ENCODE measurements around the gene PPP6R2. TPM values are rescaled to one million over a fixed set of nuclear protein-coding genes. Genes with fewer than 3 reads are reported as not detected.

PPP6R2 gene
- polyA plus RNA-seq, 12 donors, result 23.5 to 43.1 (median 30.7) TPM; not detected in 1

DNA sequence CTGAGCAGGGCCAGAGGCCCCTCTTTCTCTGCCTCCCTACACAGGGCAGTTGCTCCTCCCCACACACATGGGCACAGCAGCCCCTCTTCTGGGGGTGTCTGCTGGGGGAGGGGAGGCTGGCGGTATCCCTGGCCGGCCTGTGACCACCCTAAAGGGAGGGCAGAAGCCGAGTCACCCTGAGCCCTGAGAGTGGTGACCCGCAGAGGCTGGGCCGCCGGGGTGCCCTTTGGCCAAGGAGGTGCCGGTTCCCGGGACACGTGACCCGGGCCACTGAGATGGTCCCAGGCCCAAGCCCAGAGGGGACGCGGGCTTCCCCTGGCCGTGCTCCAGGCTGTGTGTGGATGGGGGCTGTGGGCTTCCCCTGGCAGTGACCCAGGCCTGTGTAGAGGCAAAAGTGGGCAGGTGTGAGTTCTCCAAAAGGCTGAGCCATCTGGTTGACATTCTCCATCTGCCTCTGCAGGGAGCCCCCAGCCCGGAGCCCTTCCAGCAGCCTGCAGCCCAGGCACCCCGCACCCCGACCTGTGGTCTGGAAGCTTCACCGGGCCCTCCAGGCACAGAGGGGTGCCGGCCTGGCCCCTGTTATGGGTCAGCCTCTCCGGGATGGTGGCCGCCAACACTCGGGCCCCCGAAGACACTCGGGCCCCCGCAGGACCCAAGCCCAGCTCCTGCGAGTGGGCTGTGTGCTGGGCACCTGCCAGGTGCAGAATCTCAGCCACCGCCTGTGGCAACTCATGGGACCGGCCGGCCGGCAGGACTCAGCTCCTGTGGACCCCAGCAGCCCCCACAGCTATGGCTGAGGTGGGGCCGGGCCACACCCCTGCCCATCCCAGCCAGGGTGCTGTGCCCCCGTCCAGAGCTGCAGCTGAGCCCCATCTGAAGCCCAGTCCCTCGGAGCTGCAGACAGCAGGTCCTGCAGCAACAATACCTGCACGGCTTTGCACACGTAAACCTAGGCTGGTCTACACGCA is 139.3 kb downstream of the PPP6R2 start:
- no peak for DNase-seq

DNA sequence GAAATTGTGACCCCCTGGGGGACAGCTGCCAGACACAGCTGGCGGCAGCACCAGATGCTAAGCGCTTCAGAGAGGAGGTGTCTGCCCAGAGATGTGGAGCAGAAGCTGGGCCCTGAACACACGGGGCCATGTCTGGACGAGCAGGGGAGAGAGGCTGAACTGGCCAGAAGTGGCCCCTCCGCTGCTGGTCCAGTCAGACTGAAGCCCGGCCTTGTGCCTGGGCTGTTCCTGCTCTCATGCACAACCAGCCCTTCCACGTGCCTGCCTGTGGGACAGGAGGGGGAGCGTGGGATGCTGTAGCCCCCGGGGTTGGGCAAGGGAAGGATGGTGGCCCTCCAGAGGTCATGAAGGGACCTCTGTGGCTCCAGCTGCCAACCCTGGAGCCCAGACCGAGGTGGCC is 140.0 kb downstream of the PPP6R2 start:
- DNase-seq, result no peak

GRCh38 chr22:50483556-50483955 is 140.4 kb downstream of the PPP6R2 start:
- DNase-seq, result no peak

DNA sequence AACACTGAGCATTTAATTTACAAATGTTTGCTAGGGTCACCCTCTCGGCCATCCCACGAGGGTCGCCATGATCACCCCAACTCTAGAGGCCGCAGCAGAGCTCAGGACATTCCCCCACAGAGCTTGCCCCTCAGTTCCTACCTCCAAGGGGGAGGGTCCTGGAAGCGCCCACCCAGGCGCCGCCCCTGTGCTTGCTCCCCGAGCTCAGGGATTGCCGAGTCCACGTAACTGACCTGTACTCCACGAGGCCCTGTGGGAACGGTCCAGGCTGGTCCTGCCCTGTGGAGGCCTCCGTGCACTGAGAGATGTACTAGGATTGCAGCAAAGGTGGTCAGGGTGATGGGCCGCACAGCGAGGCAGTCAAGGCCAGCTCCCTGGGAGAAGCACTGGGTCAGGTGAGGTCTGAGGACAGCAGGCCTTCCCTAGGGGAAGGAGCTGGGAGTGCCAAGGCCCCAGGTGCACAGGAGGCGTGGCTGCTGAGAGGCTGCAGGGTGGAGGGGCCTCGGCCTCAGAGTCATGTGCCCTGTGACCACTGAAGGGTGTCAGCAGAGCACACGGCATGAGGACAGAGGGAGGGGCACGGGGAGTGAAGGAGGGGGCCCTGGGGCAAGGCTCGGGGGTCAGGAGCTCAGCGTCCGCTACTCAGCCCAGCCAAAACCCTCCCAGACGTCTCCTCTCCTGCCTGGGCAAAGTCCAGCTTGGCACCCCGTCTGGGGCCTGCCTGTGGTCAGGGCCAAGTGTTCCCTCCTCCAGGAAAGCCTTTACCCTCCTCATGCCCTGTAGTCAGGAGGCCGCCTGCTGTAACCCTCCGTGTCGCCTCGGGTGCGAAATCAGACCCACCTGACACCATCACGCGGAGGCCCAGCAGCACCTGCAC is 141.1 kb downstream of the PPP6R2 start:
- no peak for DNase-seq

DNA sequence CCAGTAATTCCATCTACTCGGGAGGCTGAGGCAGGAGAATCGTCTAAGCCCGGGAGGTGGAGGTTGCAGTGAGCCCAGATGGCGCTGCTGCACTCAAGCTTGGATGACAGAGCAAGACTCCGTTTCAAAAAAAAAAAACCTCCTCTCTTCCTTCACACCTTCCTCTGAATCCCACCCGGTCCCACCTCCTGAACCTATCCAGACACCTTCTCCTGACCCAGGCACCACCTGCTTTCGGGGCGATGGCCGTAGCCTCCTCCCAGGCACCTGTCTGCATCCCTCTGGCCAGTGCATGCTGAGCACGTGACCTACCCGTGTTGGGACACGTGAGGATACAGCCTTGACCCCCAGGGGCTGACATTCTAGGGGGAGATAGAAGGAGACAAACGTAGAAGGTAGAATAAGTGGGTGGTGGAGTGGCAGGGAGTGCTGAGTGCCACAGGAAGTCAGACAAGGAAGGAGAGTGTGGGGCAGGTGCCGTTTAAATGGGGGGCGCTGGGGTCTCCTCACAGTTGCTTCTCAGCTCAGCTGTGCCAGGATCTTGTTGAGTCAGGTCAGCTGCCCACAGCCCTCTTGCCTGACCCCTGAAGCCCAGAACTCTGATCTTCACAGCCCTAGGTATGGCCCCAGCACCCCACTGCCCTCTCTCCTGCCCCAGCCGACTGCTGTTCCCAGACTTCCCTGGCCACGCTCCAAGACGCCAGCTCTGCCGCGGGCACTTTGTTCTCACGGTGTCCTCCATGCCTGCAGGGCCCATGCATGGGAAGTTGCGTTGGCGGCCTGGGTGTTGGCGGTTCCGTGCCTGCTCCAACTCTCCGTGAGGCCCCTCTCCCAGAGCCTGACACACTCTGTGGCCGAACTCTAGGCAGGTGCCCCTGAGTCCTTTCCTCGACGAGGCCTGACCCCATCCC is 142.3 kb downstream of the PPP6R2 start:
- no peak for DNase-seq

GRCh38 chr22:50486561-50487289 is 143.6 kb downstream of the PPP6R2 start, which contains the start of gene MIOX:
Gene MIOX (plus strand): TSS chr22:50486859. CDS start chr22:50486898, 39 bp downstream.
- DNase-seq, result no peak

DNA sequence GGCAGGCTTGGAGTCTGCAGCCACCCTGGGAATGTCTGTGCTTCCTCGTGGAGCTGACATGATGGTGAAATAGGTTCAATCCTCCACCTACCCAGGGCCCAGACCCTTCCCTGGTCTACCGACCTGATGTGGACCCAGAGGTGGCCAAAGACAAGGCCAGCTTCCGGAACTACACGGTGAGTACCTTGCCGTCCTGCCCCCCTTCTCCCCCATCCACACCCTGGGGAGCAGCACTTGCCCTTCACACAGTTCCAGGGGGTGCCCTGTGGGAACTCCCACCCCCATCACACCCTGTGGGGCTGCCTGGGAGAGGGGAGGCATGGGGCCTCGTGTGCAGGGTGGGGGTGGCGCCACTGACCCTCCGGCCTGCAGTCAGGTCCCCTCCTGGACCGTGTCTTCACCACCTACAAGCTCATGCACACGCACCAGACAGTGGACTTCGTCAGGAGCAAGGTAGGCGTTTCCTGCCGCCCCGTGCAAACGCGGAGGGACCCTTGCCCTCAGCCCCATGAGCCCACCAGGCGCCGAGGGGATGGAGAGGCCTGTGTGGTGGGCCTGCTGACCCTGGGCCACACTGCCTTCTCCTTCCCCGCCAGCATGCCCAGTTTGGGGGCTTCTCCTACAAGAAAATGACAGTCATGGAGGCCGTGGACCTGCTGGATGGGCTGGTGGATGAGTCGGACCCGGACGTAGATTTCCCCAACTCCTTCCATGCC is 144.3 kb downstream of the PPP6R2 start:
- no peak for DNase-seq

DNA sequence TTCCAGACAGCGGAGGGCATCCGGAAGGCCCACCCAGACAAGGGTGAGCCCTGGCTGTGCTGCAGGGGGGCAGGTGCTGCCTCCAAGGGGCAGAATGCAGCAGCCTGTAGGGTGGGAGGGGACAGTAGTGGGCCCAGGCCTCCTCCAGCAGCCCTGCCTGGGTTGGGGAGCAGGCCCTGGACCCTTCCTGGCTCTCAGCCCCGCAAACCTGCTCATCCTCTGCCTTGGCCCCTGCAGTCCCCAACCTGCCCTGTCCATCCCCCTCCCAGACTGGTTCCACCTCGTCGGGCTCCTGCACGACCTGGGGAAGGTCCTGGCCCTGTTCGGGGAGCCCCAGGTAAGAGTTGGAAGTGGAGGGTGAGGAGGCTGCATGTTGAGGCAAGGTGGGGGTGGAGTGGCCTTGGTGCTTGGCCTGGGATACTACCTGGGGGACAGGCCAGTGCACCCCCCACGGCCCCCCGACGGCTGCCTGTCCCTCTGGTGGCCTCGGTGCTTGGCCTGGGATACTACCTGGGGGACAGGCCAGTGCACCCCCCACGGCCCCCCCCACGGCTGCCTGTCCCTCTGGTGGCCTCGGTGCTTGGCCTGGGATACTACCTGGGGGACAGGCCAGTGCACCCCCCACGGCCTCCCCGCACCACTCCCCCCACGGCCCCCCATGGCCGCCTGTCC is 145.0 kb downstream of the PPP6R2 start:
- no peak for DNase-seq

DNA sequence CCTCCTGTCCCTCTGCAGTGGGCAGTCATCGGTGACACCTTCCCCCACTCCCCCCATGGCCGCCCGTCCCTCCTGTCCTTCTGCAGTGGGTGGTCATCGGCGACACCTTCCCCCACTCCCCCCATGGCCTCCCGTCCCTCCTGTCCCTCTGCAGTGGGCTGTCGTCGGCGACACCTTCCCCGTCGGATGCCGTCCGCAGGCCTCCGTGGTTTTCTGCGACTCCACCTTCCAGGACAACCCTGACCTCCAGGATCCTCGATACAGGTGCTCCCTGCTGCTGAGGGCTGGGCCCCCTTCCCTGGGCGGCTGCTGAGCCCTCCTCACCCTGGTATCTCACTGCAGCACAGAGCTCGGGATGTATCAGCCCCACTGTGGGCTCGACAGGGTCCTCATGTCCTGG is 145.8 kb downstream of the PPP6R2 start:
- DNase-seq, result no peak

GRCh38 chr22:50489363-50490243 is 146.5 kb downstream of the PPP6R2 start:
- DNase-seq, result no peak

- DNase-seq, result no peak
These were observed 147.6 kb downstream of the PPP6R2 start for GRCh38 chr22:50490531-50491308.

Other genes starting within 250 kb of the PPP6R2 start
- under 1 TPM in 7 of 12 donors, not detected in 5; 0.05 to 0.43 (median 0.16) TPM for gene PANX2, start 172.6 kb upstream of the PPP6R2 start, polyA plus RNA-seq (ENCODE audit: insufficient read length in 12 of 12)
- gene TRABD, start 157.4 kb upstream of the PPP6R2 start, polyA plus RNA-seq (ENCODE audit: insufficient read length in 12 of 12), result 10 to 100 TPM in 11 of 12 donors, not detected in 1; 13.4 to 21.8 (median 15.0) TPM
- 10 to 100 TPM in 7 of 12 donors, 1 to 10 TPM in 4, not detected in 1; 7.9 to 18.4 (median 10.6) TPM for gene SELENOO, start 142.3 kb upstream of the PPP6R2 start, polyA plus RNA-seq (ENCODE audit: insufficient read length in 12 of 12)
- 10 to 100 TPM in 11 of 12 donors, not detected in 1; 18.2 to 36.0 (median 28.9) TPM for gene TUBGCP6, start 98.3 kb upstream of the PPP6R2 start, polyA plus RNA-seq (ENCODE audit: insufficient read length in 12 of 12)
- gene HDAC10, start 92.1 kb upstream of the PPP6R2 start, polyA plus RNA-seq (ENCODE audit: insufficient read length in 12 of 12), result 10 to 100 TPM in 11 of 12 donors, not detected in 1; 10.6 to 40.6 (median 13.2) TPM
- 100 to 1,000 TPM in 1 of 12 donors, 10 to 100 TPM in 10, 1 to 10 TPM in 1; 9.0 to 156 (median 18.0) TPM for gene MAPK12, start 81.6 kb upstream of the PPP6R2 start, polyA plus RNA-seq (ENCODE audit: insufficient read length in 12 of 12)
- gene MAPK11, start 72.9 kb upstream of the PPP6R2 start, polyA plus RNA-seq (ENCODE audit: insufficient read length in 12 of 12), result 1 to 10 TPM in 11 of 12 donors, not detected in 1; 4.4 to 7.4 (median 5.5) TPM
- gene PLXNB2, start 35.7 kb upstream of the PPP6R2 start, polyA plus RNA-seq (ENCODE audit: insufficient read length in 12 of 12), result 100 to 1,000 TPM in 3 of 12 donors, 10 to 100 TPM in 8, not detected in 1; 67.3 to 124 (median 74.3) TPM
- gene DENND6B, start 16.3 kb upstream of the PPP6R2 start, polyA plus RNA-seq (ENCODE audit: insufficient read length in 12 of 12), result 10 to 100 TPM in 1 of 12 donors, 1 to 10 TPM in 9, not detected in 2; 4.0 to 11.9 (median 4.4) TPM
- gene SBF1, start 131.7 kb downstream of the PPP6R2 start, polyA plus RNA-seq (ENCODE audit: insufficient read length in 12 of 12), result 10 to 100 TPM in 11 of 12 donors, not detected in 1; 28.1 to 48.3 (median 35.0) TPM
- 1 to 10 TPM in 1 of 12 donors, under 1 TPM in 9, not detected in 2; 0.16 to 1.6 (median 0.34) TPM for gene ADM2, start 138.2 kb downstream of the PPP6R2 start, polyA plus RNA-seq (ENCODE audit: insufficient read length in 12 of 12)
- gene MIOX, start 143.5 kb downstream of the PPP6R2 start, polyA plus RNA-seq (ENCODE audit: insufficient read length in 12 of 12), result under 1 TPM in 3 of 12 donors, not detected in 9; 0.16 to 0.20 (median 0.18) TPM
- 10 to 100 TPM in 11 of 12 donors, not detected in 1; 26.3 to 67.1 (median 33.1) TPM for gene LMF2, start 164.4 kb downstream of the PPP6R2 start, polyA plus RNA-seq (ENCODE audit: insufficient read length in 12 of 12)
- gene NCAPH2, start 164.9 kb downstream of the PPP6R2 start, polyA plus RNA-seq (ENCODE audit: insufficient read length in 12 of 12), result 10 to 100 TPM in 11 of 12 donors, not detected in 1; 22.0 to 33.1 (median 29.8) TPM
- gene SCO2, start 182.3 kb downstream of the PPP6R2 start, polyA plus RNA-seq (ENCODE audit: insufficient read length in 12 of 12), result 1 to 10 TPM in 7 of 12 donors, under 1 TPM in 1, not detected in 4; 0.28 to 4.3 (median 2.0) TPM
- 10 to 100 TPM in 1 of 12 donors, 1 to 10 TPM in 10, not detected in 1; 1.9 to 25.0 (median 2.9) TPM for gene TYMP, start 186.7 kb downstream of the PPP6R2 start, polyA plus RNA-seq (ENCODE audit: insufficient read length in 12 of 12)
- under 1 TPM in 2 of 12 donors, not detected in 10; 0.09 to 0.17 TPM for gene KLHDC7B, start 202.6 kb downstream of the PPP6R2 start, polyA plus RNA-seq (ENCODE audit: insufficient read length in 12 of 12)
- gene SYCE3, start 219.6 kb downstream of the PPP6R2 start, polyA plus RNA-seq (ENCODE audit: insufficient read length in 12 of 12), result not detected
- 10 to 100 TPM in 11 of 12 donors, not detected in 1; 22.1 to 61.0 (median 35.1) TPM for gene CPT1B, start 235.1 kb downstream of the PPP6R2 start, polyA plus RNA-seq (ENCODE audit: insufficient read length in 12 of 12)
- 10 to 100 TPM in 11 of 12 donors, not detected in 1; 36.0 to 74.3 (median 47.3) TPM for gene CHKB, start 239.5 kb downstream of the PPP6R2 start, polyA plus RNA-seq (ENCODE audit: insufficient read length in 12 of 12)

Data from muscle of arm (tissue), 12 donors.